Parathyroid adenoma (tissue), 2 donors: Measurements from ENCODE around the gene FOXA1.

Experiments used
- H2AFZ ChIP-seq: fragments of 300-600 bp; sonication (generic); one replicate; pipeline ENCODE4 v1.7.0; 2017; ENCODE audit warnings: antibody characterized with exemption, mild to moderate bottlenecking
- H3K27ac ChIP-seq: fragments of 300-600 bp; sonication (generic); one replicate; pipeline ENCODE4 v1.7.0; 2017
- H3K27me3 ChIP-seq: fragments of 300-600 bp; sonication (generic); one replicate; pipeline ENCODE4 v1.7.0; 2017; ENCODE audit warnings: low read length; ENCODE audit not compliant: control insufficient read depth, insufficient read depth
- H3K36me3 ChIP-seq: fragments of 300-600 bp; sonication (generic); one replicate; pipeline ENCODE4 v1.7.0; 2017; ENCODE audit warnings: low read length; ENCODE audit not compliant: control insufficient read depth, insufficient read depth
- H3K4me1 ChIP-seq: fragments of 300-600 bp; sonication (generic); one replicate; pipeline ENCODE4 v1.7.0; 2017; ENCODE audit warnings: control low read depth
- H3K4me2 ChIP-seq: fragments of 300-600 bp; sonication (generic); one replicate; pipeline ENCODE4 v1.7.0; 2017; ENCODE audit warnings: low read length
- H3K4me3 ChIP-seq: fragments of 300-600 bp; sonication (generic); one replicate; pipeline ENCODE4 v1.7.0; 2017; ENCODE audit warnings: low read depth, low read length
- H3K79me2 ChIP-seq: fragments of 300-600 bp; sonication (generic); one replicate; pipeline ENCODE4 v1.7.0; 2017; ENCODE audit warnings: control low read depth
- H3K9ac ChIP-seq: fragments of 300-600 bp; sonication (generic); one replicate; pipeline ENCODE4 v1.7.0; 2017; ENCODE audit warnings: mild to moderate bottlenecking
- H3K9me3 ChIP-seq: fragments of 300-600 bp; sonication (generic); one replicate; pipeline ENCODE4 v1.7.0; 2017; ENCODE audit warnings: low read length; ENCODE audit not compliant: control insufficient read depth
- CTCF ChIP-seq: fragments of 300-600 bp; sonication (generic); IDR thresholded peaks from one replicate; pipeline ENCODE4 v1.7.0; 2017; ENCODE audit warnings: antibody characterized with exemption, mild to moderate bottlenecking
- donor health status: primary hyperparathyroidism.

The FOXA1 gene

GRCh38 chr14:37590428-37591139 lies 4.5 kb downstream of the FOXA1 start:
- no peaks in the 10 kb centered on the region for H3K79me2 ChIP-seq
- no peak overlapping the region for H3K4me2 ChIP-seq
- H3K27me3 ChIP-seq: peaks cover 43% of the 10 kb centered on the region
- H3K4me1 ChIP-seq: no peaks in the 10 kb centered on the region
- no peak overlapping the region for H3K9ac ChIP-seq
- no peak overlapping the region for H3K4me3 ChIP-seq
- H3K9me3 ChIP-seq: peaks cover 9% of the 10 kb centered on the region
- H2AFZ ChIP-seq: no peak overlapping the region
- H3K36me3 ChIP-seq: no peaks in the 10 kb centered on the region
- no peak for TF ChIP-seq CTCF
- H3K27ac ChIP-seq: no peak overlapping the region

GRCh38 chr14:37589715-37590427 lies 5.2 kb downstream of the FOXA1 start:
- Histone ChIP-seq H3K27ac (no peak overlapping the region), H3K4me3 (no peak overlapping the region)

GRCh38 chr14:37588956-37589714 lies 5.9 kb downstream of the FOXA1 start:
- no peak for TF ChIP-seq CTCF
- H3K9me3 ChIP-seq: peaks cover 9% of the 10 kb centered on the region
- H2AFZ ChIP-seq: no peak overlapping the region
- no peaks in the 10 kb centered on the region for H3K4me1 ChIP-seq
- no peak overlapping the region for H3K4me2 ChIP-seq
- no peak overlapping the region for H3K9ac ChIP-seq
- H3K4me3 ChIP-seq: no peak overlapping the region
- no peaks in the 10 kb centered on the region for H3K79me2 ChIP-seq
- H3K36me3 ChIP-seq: no peaks in the 10 kb centered on the region
- H3K27ac ChIP-seq: no peak overlapping the region
- H3K27me3 ChIP-seq: peaks cover 46% of the 10 kb centered on the region

More at GRCh38 chr14:37589715-37590427, 5.2 kb downstream of the FOXA1 start:
- H2AFZ ChIP-seq: no peak overlapping the region
- no peaks in the 10 kb centered on the region for H3K4me1 ChIP-seq
- peaks cover 9% of the 10 kb centered on the region for H3K9me3 ChIP-seq
- H3K36me3 ChIP-seq: no peaks in the 10 kb centered on the region
- TF ChIP-seq CTCF: no peak
- no peak overlapping the region for H3K4me2 ChIP-seq
- peaks cover 43% of the 10 kb centered on the region for H3K27me3 ChIP-seq
- no peaks in the 10 kb centered on the region for H3K79me2 ChIP-seq
- no peak overlapping the region for H3K9ac ChIP-seq

- Histone ChIP-seq H3K27me3 (peaks cover 44% of the 10 kb centered on the region), H3K9ac (no peak overlapping the region), H3K36me3 (no peaks in the 10 kb centered on the region), H3K4me2 (no peak overlapping the region), H3K4me3 (no peak overlapping the region), H3K4me1 (no peaks in the 10 kb centered on the region), H3K27ac (no peak overlapping the region), H2AFZ (no peak overlapping the region), H3K79me2 (no peaks in the 10 kb centered on the region), H3K9me3 (peaks cover 9% of the 10 kb centered on the region)
- TF ChIP-seq CTCF: no peak
These were observed 6.4 kb downstream of the FOXA1 start for GRCh38 chr14:37588667-37588955.
